NCI-H345 treated with DMSO at 0.1 percent for 48 hours (cell line): ENCODE measurements around the gene USF3.

ENCODE experiments used
- DNase-seq: peaks from one replicate; lab custom pipeline; 2025; ENCODE audit not compliant: unreplicated experiment; lab: John Stamatoyannopoulos, UW

USF3 gene

DNA sequence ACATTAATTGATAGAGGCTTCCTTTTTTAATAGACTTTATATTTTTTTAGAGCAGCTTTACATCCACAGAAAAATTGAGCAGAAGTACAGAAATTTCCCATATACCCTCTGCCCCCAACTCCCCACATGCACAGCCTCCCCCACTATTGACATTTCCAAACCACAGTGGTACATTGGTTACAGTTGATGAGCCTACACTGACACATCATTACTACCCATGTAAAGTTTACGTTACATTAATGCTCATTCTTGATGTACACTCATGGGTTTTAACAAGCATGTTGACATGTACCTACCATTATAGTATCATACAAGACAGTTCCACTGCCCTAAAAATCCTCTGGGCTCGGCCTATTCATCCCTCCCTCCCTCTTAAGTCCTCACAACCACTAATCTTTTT is 78.7 kb downstream of the USF3 start:
- no peak for DNase-seq

DNA sequence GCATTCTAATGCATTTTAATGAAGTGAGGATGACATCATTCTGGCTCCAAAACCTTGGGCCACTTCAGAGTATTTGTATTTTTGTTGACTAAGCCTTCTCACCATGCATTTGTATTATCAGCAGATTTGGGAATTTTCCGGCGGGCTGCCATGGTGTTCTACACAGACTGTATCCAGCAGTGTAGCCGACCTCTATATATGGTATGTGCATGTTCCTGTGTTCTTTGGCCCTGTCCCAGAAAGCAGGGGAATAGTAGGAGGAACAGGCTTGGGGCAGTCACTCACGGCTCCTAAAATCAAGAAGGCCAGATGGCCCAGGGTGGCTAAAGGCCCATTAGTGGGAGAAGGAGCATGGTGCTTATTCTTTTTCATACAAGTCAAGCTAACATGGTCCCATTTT is 80.5 kb downstream of the USF3 start:
- DNase-seq: no peak

DNA sequence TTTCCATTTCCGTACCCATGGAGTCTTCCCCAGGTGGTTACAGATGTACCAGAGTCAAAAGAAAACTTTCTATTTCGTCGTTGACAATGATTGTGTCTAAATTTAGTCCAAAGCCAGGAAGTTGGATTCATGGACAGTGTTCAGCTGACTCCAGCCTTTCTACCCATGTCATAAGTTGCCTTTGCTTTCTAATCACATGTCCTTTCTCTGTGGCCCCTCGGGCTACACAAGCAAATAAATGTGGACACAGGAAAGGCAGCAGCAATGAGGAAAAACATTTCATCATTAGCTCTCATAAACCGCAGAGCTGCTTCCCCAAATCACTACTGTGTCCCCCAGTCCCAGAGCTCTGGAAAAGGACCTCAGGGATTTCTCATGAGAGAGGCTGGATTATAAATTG is 82.0 kb downstream of the USF3 start:
- DNase-seq: no peak

DNA sequence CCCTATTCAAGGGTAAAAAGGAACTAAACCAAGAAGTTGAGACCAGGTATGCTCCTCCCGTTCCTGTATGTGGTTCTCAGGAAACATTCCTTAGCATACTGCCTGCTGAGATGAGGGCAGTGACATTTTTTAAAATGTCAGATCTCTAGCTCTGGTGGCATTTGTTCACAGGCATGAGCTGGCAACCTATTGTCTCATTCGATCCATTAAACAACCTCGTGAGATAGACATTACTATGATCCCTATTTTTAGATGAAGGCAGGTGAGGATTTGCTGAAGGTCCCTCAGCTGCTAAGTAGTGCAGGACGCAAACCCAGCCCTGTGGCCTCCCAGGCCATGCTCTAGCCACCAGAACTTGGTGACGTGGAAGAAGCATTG is 89.2 kb downstream of the USF3 start:
- DNase-seq: no peak

- no peak for DNase-seq
Observed at GRCh38 chr3:113606539-113607218, 89.8 kb downstream of the USF3 start.

GRCh38 chr3:113602836-113603235 is 93.6 kb downstream of the USF3 start:
- DNase-seq: no peak

- no peak for DNase-seq
Observed at GRCh38 chr3:113602256-113602655, 94.2 kb downstream of the USF3 start.

GRCh38 chr3:113601240-113601639 is 95.2 kb downstream of the USF3 start:
- no peak for DNase-seq

DNA sequence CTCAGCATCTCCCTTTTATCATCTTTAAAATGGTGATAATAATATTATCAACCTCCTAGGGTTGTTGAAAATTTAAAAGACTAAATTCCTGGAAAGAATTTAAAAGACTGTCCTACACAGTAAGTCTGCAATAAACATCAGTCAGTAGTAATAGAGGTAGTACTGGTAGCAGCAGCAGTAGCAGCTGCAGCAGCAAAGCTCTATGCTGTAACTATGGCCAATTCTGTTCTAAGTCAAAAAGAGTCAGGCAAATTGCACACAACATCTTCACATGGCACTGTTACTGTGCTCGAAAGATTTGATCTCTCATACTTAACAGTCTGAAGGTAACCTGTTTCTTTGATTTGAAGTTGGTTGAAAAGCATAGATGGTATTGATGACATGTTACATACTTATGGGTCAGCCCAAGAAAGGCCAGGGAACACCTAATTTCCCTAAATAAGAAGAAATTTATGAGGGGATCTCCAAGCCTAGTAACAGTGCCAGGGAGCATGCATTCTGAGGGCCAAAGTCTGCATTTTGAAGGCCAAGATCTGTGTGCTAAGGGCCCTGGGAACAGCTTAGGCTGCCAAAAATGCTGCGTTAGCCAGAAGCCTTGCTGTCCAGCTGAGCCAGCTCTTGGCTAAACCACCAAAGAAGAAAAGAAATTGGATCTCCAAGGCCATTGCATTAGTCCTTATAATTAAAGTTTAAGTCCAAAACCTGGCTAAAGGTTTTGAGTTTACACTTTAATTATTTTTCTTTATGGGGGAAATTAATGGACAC is 95.8 kb downstream of the USF3 start:
- DNase-seq: no peak
